Mesenchymal stem cell (in vitro differentiated cells and primary cell): ENCODE data around the gene OR6Q1.

ENCODE experiments used
- DNase-seq: peaks from one replicate; pipeline ENCODE4 v3.0.0-alpha.2; 2013
- H2AFZ ChIP-seq: one replicate; pipeline ENCODE4 v1.6.1; 2013; ENCODE audit warnings: low read depth, mild to moderate bottlenecking, control low read depth, inconsistent platforms, low read length, moderate library complexity
- H2AK5ac ChIP-seq: 2 replicates; pipeline ENCODE4 v1.6.1; 2013; ENCODE audit warnings: low read length, moderate library complexity, mild to moderate bottlenecking, inconsistent platforms; ENCODE audit not compliant: severe bottlenecking
- H2BK120ac ChIP-seq: one replicate; pipeline ENCODE4 v1.6.1; 2013; ENCODE audit warnings: low read depth, mild to moderate bottlenecking, inconsistent platforms, low read length, moderate library complexity
- H2BK12ac ChIP-seq, 2 experiments: one replicate each; pipeline ENCODE4 v1.6.1; 2013; ENCODE audit warnings: inconsistent platforms in 2 of 2, low read length in 2 of 2, mild to moderate bottlenecking in 2 of 2, moderate library complexity in 2 of 2, control low read depth in 1 of 2
- H2BK15ac ChIP-seq: one replicate; pipeline ENCODE4 v1.6.1; 2013; ENCODE audit warnings: mild to moderate bottlenecking, low read depth, inconsistent platforms; ENCODE audit not compliant: poor library complexity, severe bottlenecking
- H2BK5ac ChIP-seq: 2 replicates; pipeline ENCODE4 v1.6.1; 2013; ENCODE audit warnings: low read depth, mild to moderate bottlenecking, low read length, control low read depth, inconsistent platforms; ENCODE audit not compliant: poor library complexity, severe bottlenecking
- H3K14ac ChIP-seq, 2 experiments: one replicate each; pipeline ENCODE4 v1.6.1; 2013; ENCODE audit warnings: inconsistent platforms in 2 of 2, low read length in 2 of 2, control low read depth in 1 of 2, mild to moderate bottlenecking in 1 of 2, moderate library complexity in 1 of 2
- H3K18ac ChIP-seq, 2 experiments: one replicate each; pipeline ENCODE4 v1.6.1; 2013; ENCODE audit warnings: inconsistent platforms in 2 of 2, low read length in 2 of 2, control low read depth in 1 of 2, low read depth in 1 of 2, mild to moderate bottlenecking in 1 of 2
- H3K23ac ChIP-seq, 2 experiments: one replicate each; pipeline ENCODE4 v1.6.1; 2013; ENCODE audit warnings: inconsistent platforms in 2 of 2, low read length in 2 of 2, mild to moderate bottlenecking in 2 of 2, moderate library complexity in 2 of 2, control low read depth in 1 of 2
- H3K27ac ChIP-seq: 2 replicates; pipeline ENCODE4 v1.5.1; 2013; ENCODE audit warnings: mild to moderate bottlenecking, moderate library complexity, low read length, control low read depth, inconsistent platforms; ENCODE audit not compliant: poor library complexity, severe bottlenecking
- H3K27me3 ChIP-seq, 2 experiments: 2 replicates each; pipeline versions ENCODE4 v1.6.1 to v1.7.0; 2013; ENCODE audit warnings: low read length in 2 of 2, mild to moderate bottlenecking in 2 of 2, moderate library complexity in 2 of 2, control low read depth in 1 of 2, inconsistent platforms in 1 of 2; ENCODE audit not compliant: control insufficient read depth in 1 of 2, insufficient read depth in 1 of 2
- H3K36me3 ChIP-seq, 2 experiments: 2 replicates each; pipeline versions ENCODE4 v1.6.1 to v1.7.0; 2013; ENCODE audit warnings: low read length in 2 of 2, control low read depth in 1 of 2, inconsistent platforms in 1 of 2, low read depth in 1 of 2, mild to moderate bottlenecking in 1 of 2; ENCODE audit not compliant: insufficient read depth in 2 of 2, control insufficient read depth in 1 of 2
- H3K4ac ChIP-seq, 2 experiments: one replicate each; pipeline ENCODE4 v1.6.1; 2013; ENCODE audit warnings: inconsistent platforms in 2 of 2, low read length in 2 of 2, mild to moderate bottlenecking in 2 of 2, moderate library complexity in 2 of 2, control low read depth in 1 of 2, low read depth in 1 of 2
- H3K4me1 ChIP-seq: 2 replicates; pipeline ENCODE4 v1.6.1; 2013; ENCODE audit warnings: low read depth, low read length, control low read depth; ENCODE audit not compliant: control insufficient read depth, insufficient read depth
- H3K4me2 ChIP-seq: 2 replicates; pipeline ENCODE4 v1.6.1; 2013; ENCODE audit warnings: low read length, mild to moderate bottlenecking, inconsistent platforms; ENCODE audit not compliant: poor library complexity, severe bottlenecking
- H3K4me3 ChIP-seq, 2 experiments: 2 replicates each; pipeline versions ENCODE4 v1.5.1 to v1.7.0; 2013; ENCODE audit warnings: low read length in 2 of 2, mild to moderate bottlenecking in 2 of 2, control low read depth in 1 of 2, low read depth in 1 of 2; ENCODE audit not compliant: insufficient read depth in 1 of 2
- H3K79me1 ChIP-seq: replicated peaks from 2 replicates; pipeline ENCODE4 v1.6.1; 2013; ENCODE audit warnings: mild to moderate bottlenecking, control low read depth, low read length, inconsistent platforms; ENCODE audit not compliant: poor library complexity, severe bottlenecking
- H3K9ac ChIP-seq: 2 replicates; pipeline ENCODE4 v1.7.0; 2013; ENCODE audit warnings: mild to moderate bottlenecking, low read length, moderate library complexity
- H3K9me3 ChIP-seq: 2 replicates; pipeline ENCODE4 v1.7.0; 2013; ENCODE audit warnings: mild to moderate bottlenecking, low read length; ENCODE audit not compliant: control insufficient read depth
- H4K8ac ChIP-seq: one replicate; pipeline ENCODE4 v1.6.1; 2013; ENCODE audit warnings: inconsistent platforms, mild to moderate bottlenecking, low read length, moderate library complexity
- H4K91ac ChIP-seq: one replicate; pipeline ENCODE4 v1.6.1; 2013; ENCODE audit warnings: mild to moderate bottlenecking, low read length, inconsistent platforms
- WGBS: methylation state at CpG from one replicate; pipeline ENCODE4 v1.1.7; 2013; ENCODE audit warnings: mixed read lengths; 5-methylcytosine and 5-hydroxymethylcytosine counted together

OR6Q1 gene

GRCh38 chr11:58023435-58023931 is 7.3 kb upstream of the OR6Q1 start, which contains the start of gene OR9Q1:
Gene OR9Q1 (plus strand): TSS chr11:58023881. CDS start chr11:58179445, 155,564 bp downstream.
- no peak within 1 kb of the TSS for H2BK5ac ChIP-seq
- H3K79me1 ChIP-seq = no peaks in the 10 kb centered on the region
- no peak within 1 kb of the TSS for H3K4me2 ChIP-seq
- no peak within 1 kb of the TSS for H2AK5ac ChIP-seq
- H3K4ac ChIP-seq = no peak within 1 kb of the TSS
- no peak within 1 kb of the TSS for H2BK15ac ChIP-seq
- H3K4me3 ChIP-seq = no peak within 1 kb of the TSS
- peak within 1 kb of the TSS; percentile 4 for H3K27ac ChIP-seq
- no peak within 1 kb of the TSS for H3K14ac ChIP-seq
- no peaks in the 10 kb centered on the region for H3K36me3 ChIP-seq
- H3K4me1 ChIP-seq = peaks cover 5% of the 10 kb centered on the region
- H2BK120ac ChIP-seq = no peak within 1 kb of the TSS
- H3K9ac ChIP-seq = peak within 1 kb of the TSS; percentile 29
- H3K9me3 ChIP-seq = no peaks in the 10 kb centered on the region
- H4K8ac ChIP-seq = no peak within 1 kb of the TSS
- no peak within 1 kb of the TSS for H2AFZ ChIP-seq
- no peak within 1 kb of the TSS for H4K91ac ChIP-seq
- H3K27me3 ChIP-seq = no peaks in the 10 kb centered on the region
- WGBS = 43% methylated on average over 2 of the region's 5 CpGs
- H3K18ac ChIP-seq = no peak within 1 kb of the TSS
- no peak within 1 kb of the TSS for H2BK12ac ChIP-seq
- no peak within 1 kb of the TSS for H3K23ac ChIP-seq
- DNase-seq = no peak

- Histone ChIP-seq H3K9me3 (no peaks in the 10 kb centered on the region), H3K4me1 (peaks cover 5% of the 10 kb centered on the region), H3K27me3 (no peaks in the 10 kb centered on the region), H3K4me3 (no peak overlapping the region), H3K4me2 (no peak overlapping the region), H2AK5ac (no peak overlapping the region), H3K23ac (no peak overlapping the region), H4K91ac (no peak overlapping the region), H2BK12ac (no peak overlapping the region), H3K14ac (no peak overlapping the region), H3K79me1 (no peaks in the 10 kb centered on the region), H3K4ac (no peak overlapping the region), H3K36me3 (no peaks in the 10 kb centered on the region), H2BK15ac (no peak overlapping the region), H3K27ac (peak overlapping the region; percentile 4), H2BK120ac (no peak overlapping the region), H2BK5ac (no peak overlapping the region), H4K8ac (no peak overlapping the region), H2AFZ (no peak overlapping the region), H3K18ac (no peak overlapping the region), H3K9ac (peak overlapping the region; percentile 29)
- DNase-seq = peak; percentile 31
- WGBS = 60% methylated on average over 7 of the region's 8 CpGs
Measured at GRCh38 chr11:58024601-58025091, 6.1 kb upstream of the OR6Q1 start.

DNA sequence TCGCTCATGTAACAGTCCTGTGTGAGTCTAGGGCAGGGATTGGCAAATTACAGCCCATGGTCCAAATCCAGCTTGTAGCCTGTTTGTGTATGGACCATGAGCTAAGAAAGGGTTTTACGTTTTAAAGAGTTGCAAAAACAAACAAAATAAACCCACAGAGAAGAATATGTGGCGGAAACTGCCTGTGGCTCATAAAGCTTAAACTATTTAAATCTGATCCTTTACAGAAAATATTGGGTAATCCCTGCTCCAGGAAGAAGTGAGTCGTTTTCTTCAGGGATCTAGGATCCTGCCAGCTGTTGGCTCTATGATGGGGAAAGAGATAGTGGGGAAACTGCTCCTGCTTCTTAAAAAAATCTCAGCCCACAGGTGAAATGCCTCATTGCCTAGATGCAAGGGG is 3.4 kb upstream of the OR6Q1 start:
- no peaks in the 10 kb centered on the region for H3K9me3 ChIP-seq
- no peak overlapping the region for H4K91ac ChIP-seq
- no peaks in the 10 kb centered on the region for H3K79me1 ChIP-seq
- H3K27ac ChIP-seq = no peak overlapping the region
- H3K4me1 ChIP-seq = peaks cover 5% of the 10 kb centered on the region
- H4K8ac ChIP-seq = no peak overlapping the region
- no peak overlapping the region for H2BK15ac ChIP-seq
- H3K23ac ChIP-seq = no peak overlapping the region
- no peak overlapping the region for H2AK5ac ChIP-seq
- no peak overlapping the region for H3K4ac ChIP-seq
- no peak overlapping the region for H3K14ac ChIP-seq
- H3K4me3 ChIP-seq = no peak overlapping the region
- no peak overlapping the region for H2AFZ ChIP-seq
- no peak overlapping the region for H2BK12ac ChIP-seq
- peak; percentile 64 for DNase-seq
- WGBS = 60% methylated on average over 1 of the region's 4 CpGs
- H3K36me3 ChIP-seq = no peaks in the 10 kb centered on the region
- H3K9ac ChIP-seq = peak overlapping the region; percentile 60
- H3K4me2 ChIP-seq = no peak overlapping the region
- no peak overlapping the region for H2BK5ac ChIP-seq
- no peak overlapping the region for H3K18ac ChIP-seq
- no peaks in the 10 kb centered on the region for H3K27me3 ChIP-seq
- no peak overlapping the region for H2BK120ac ChIP-seq

DNA sequence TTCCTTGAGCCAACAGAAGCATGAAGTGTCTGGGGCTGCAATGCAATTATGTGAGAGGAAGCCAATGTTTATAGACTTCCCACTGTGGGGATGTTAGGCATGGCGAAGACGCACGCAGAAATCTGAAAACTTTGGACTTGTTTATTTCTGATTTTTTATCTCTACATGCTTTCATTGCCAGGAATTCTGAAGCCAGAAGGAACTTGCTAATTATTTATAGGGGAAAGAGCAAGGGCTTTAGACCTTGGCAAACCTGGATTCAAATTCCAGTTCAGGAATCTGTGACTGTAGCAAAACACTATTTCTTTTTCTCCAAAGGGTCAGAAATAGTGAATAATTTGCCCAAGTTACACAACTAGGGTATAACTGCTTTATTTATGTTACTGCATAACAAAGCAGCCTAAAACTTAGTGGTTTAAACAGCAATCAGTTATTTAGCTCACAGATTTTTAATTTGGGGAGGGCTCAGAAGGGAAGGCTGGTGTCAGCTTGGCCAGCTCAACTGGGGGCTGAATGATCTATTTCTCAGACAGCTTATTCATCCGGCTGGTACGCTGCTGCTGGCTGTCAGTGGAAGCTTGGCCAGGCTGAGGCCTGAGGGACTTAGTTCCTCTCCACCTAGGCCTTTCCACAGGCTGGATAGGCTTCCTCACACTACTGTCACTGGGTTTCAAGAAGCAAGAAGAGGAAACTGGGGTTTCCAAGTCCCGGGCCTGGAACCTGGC is 1.9 kb upstream of the OR6Q1 start:
- Histone ChIP-seq H3K4me1 (peaks cover 5% of the 10 kb centered on the region), H2AFZ (no peak overlapping the region), H3K27me3 (no peaks in the 10 kb centered on the region), H2AK5ac (no peak overlapping the region), H3K9ac (peak overlapping the region; percentile 32), H3K27ac (peak overlapping the region; percentile 48), H3K79me1 (no peaks in the 10 kb centered on the region), H3K18ac (no peak overlapping the region), H2BK120ac (no peak overlapping the region), H2BK12ac (no peak overlapping the region), H2BK5ac (no peak overlapping the region), H2BK15ac (no peak overlapping the region), H3K9me3 (no peaks in the 10 kb centered on the region), H3K23ac (no peak overlapping the region), H3K4me2 (no peak overlapping the region), H3K36me3 (no peaks in the 10 kb centered on the region), H3K4me3 (no peak overlapping the region), H4K91ac (no peak overlapping the region), H4K8ac (no peak overlapping the region), H3K14ac (no peak overlapping the region), H3K4ac (no peak overlapping the region)
- WGBS = 69% methylated on average over 6 of the region's 6 CpGs
- peak; percentile 16 for DNase-seq
